NT2/D1 (cell line): ENCODE data around the gene SCAPER.

Experiments
- SUZ12 ChIP-seq: IDR thresholded peaks from 2 replicates; pipeline ENCODE4 v1.6.1; 2011; ENCODE audit not compliant: insufficient read length, insufficient read depth; ENCODE audit errors: extremely low read depth
- YY1 ChIP-seq: IDR thresholded peaks from 2 replicates; pipeline ENCODE4 v1.6.1; 2011; ENCODE audit not compliant: insufficient read length, insufficient read depth
- ZNF274 ChIP-seq: IDR thresholded peaks from 2 replicates; pipeline ENCODE4 v1.6.1; 2011; ENCODE audit warnings: mild to moderate bottlenecking, low read depth, low read length

- TF ChIP-seq SUZ12 (no peak), ZNF274 (no peak), YY1 (no peak)
Observed at GRCh38 chr15:76932135-76932966, 27.2 kb upstream of the SCAPER start.
